Measurements from ENCODE around the gene IFITM1. TPM values are rescaled to one million over a fixed set of nuclear protein-coding genes. Genes with fewer than 3 reads are reported as not detected.

IFITM1 gene
- total and polyA plus RNA-seq, 2 donors (not counting 3 experiments of a cell fraction or from before 2014, with no cell fraction given) = 11.5 to 24.6 TPM

DNA sequence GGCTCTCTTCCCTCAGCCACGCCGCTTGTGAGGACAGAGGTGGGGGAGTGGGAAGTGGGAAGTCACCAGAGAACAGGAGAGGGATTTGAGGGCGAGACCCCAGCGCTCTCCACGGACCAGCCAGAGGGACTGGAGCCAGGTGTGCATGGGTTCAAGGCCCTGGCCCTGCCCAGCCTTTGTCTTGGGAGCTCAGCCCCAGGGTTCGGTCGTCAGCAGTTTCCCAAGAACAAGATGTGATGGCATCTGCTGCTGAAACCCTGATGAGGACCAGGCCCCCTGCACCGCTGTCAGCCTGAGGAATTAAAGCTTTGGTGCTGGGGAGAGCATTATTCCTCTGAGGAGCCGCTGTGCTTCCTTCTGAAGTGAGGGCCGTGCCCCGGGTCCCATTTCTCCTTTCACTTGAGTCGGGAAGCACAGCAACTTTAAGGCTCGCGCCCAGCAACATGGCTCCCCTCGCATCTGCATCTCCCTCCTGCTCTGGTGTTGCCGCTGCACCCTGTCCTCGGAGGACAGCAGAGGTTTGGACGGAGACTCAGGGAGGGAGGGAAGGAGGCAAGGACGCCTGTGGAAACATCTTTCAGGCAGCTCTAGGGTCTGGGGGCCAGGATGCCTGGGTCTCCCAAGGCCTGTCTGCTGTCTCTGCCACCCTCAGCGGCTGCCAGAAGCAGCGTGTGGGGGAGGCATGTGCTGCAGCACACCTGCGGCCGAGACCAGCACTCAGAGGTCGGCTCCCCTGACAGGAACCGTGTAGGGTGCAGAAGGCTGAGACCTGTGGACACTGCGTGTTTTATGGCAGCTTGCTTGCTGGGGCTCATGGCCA, 18.3 kb upstream of the IFITM1 start:
- Histone ChIP-seq H2AFZ (ENCODE audit: low read depth, low read length) (no peak overlapping the region), H3K27me3 (ENCODE audit: control insufficient read depth in 2 of 2, insufficient read depth in 2 of 2, low read length in 2 of 2) (peaks cover 3 to 5% of the 10 kb centered on the region in 2 experiments), H3K9ac (replicated peaks; ENCODE audit: extremely low read depth, insufficient read depth, low read length) (no peak overlapping the region), H3K4me2 (ENCODE audit: insufficient read depth, low read length) (no peak overlapping the region), H3K9me3 (replicated peaks; ENCODE audit: control insufficient read depth, insufficient read depth, low read length) (no peaks in the 10 kb centered on the region), H3K36me3 (ENCODE audit: control insufficient read depth in 2 of 2, extremely low read depth in 1 of 2, insufficient read depth in 2 of 2, low read length in 2 of 2) (peaks cover 0 to 8% of the 10 kb centered on the region in 2 experiments), H3K27ac (ENCODE audit: insufficient read depth, low read depth, low read length) (no peak overlapping the region), H3K4me3 (replicated peaks in 1 of 3; ENCODE audit: insufficient read depth in 1 of 3, low read depth in 1 of 3, low read length in 3 of 3) (no peak overlapping the region), H3K4me1 (ENCODE audit: control insufficient read depth, extremely low read depth, insufficient read depth, low read length) (no peaks in the 10 kb centered on the region), H3K79me2 (ENCODE audit: control insufficient read depth, insufficient read depth, low read length) (no peaks in the 10 kb centered on the region), H4K20me1 (replicated peaks; ENCODE audit: control insufficient read depth, extremely low read depth, insufficient read depth, low read length) (no peaks in the 10 kb centered on the region), H3K9me1 (replicated peaks; ENCODE audit: control insufficient read depth, extremely low read depth, insufficient read depth, low read length) (no peaks in the 10 kb centered on the region)
- intact Hi-C loops (cut with micrococcal nuclease) (no loop called here), dilution Hi-C loops (cut with MboI; ENCODE audit: extremely low pct_ligation_motif_present, low sequenced_read_pairs) (no loop called here)
- no TSS peak for BruUV-seq (replicated peaks)
- POLR2A ChIA-PET = no interaction called here
- TF ChIP-seq EZH2 (IDR thresholded peaks at IDR 0.05; ENCODE audit: borderline replicate concordance, low read depth, low read length, severe bottlenecking) (no peak), GATA2 (IDR thresholded peaks at IDR 0.05; ENCODE audit: insufficient read depth, insufficient read length, low read depth, low read length) (no peak), JUN (IDR thresholded peaks at IDR 0.05; ENCODE audit: borderline replicate concordance, insufficient read depth, insufficient read length, low read depth) (no peak), FOS (IDR thresholded peaks at IDR 0.05; ENCODE audit: borderline replicate concordance, insufficient read depth, low read length) (no peak), POLR2A (IDR thresholded peaks at IDR 0.05; ENCODE audit: low read depth, low read length) (no peak)
- CTCF ChIA-PET = no interaction called here
- FAIRE-seq (no peak), DNase-seq (ENCODE audit: low read depth, low spot score) (no peak)

GRCh38 chr11:296171-297050, 17.4 kb upstream of the IFITM1 start:
- intact Hi-C loops (cut with micrococcal nuclease) = no loop called here
- TF ChIP-seq POLR2A (IDR thresholded peaks at IDR 0.05; ENCODE audit: low read depth, low read length) = peak; percentile 25
- no peak for TF ChIP-seq MAX (IDR thresholded peaks at IDR 0.05; ENCODE audit: insufficient read depth, insufficient read length)
- no peaks in the 10 kb centered on the region for H4K20me1 ChIP-seq (replicated peaks; ENCODE audit: control insufficient read depth, extremely low read depth, insufficient read depth, low read length)
- H3K9ac ChIP-seq (replicated peaks; ENCODE audit: extremely low read depth, insufficient read depth, low read length) = no peak overlapping the region
- no peak overlapping the region for H3K4me2 ChIP-seq (ENCODE audit: insufficient read depth, low read length)
- H3K27ac ChIP-seq (ENCODE audit: insufficient read depth, low read depth, low read length) = no peak overlapping the region
- no TSS peak for BruUV-seq (replicated peaks)
- H2AFZ ChIP-seq (ENCODE audit: low read depth, low read length) = no peak overlapping the region
- H3K27me3 ChIP-seq (ENCODE audit: control insufficient read depth in 2 of 2, insufficient read depth in 2 of 2, low read length in 2 of 2) = peaks cover 3 to 8% of the 10 kb centered on the region in 2 experiments
- no peaks in the 10 kb centered on the region for H3K9me1 ChIP-seq (replicated peaks; ENCODE audit: control insufficient read depth, extremely low read depth, insufficient read depth, low read length)
- no peak for DNase-seq (ENCODE audit: low read depth, low spot score)
- peaks cover 0 to 8% of the 10 kb centered on the region in 2 experiments for H3K36me3 ChIP-seq (ENCODE audit: control insufficient read depth in 2 of 2, extremely low read depth in 1 of 2, insufficient read depth in 2 of 2, low read length in 2 of 2)
- CTCF ChIA-PET = no interaction called here
- no peak overlapping the region for H3K4me3 ChIP-seq (replicated peaks in 1 of 3; ENCODE audit: insufficient read depth in 1 of 3, low read depth in 1 of 3, low read length in 3 of 3)
- H3K4me1 ChIP-seq (ENCODE audit: control insufficient read depth, extremely low read depth, insufficient read depth, low read length) = no peaks in the 10 kb centered on the region
- FAIRE-seq = no peak
- H3K79me2 ChIP-seq (ENCODE audit: control insufficient read depth, insufficient read depth, low read length) = no peaks in the 10 kb centered on the region
- dilution Hi-C loops (cut with MboI; ENCODE audit: extremely low pct_ligation_motif_present, low sequenced_read_pairs) = no loop called here
- no peaks in the 10 kb centered on the region for H3K9me3 ChIP-seq (replicated peaks; ENCODE audit: control insufficient read depth, insufficient read depth, low read length)
- POLR2A ChIA-PET = no interaction called here
